Activated naive CD8-positive, alpha-beta T cell treated with anti-CD3 and anti-CD28 coated beads, Interleukin-2, amount 10 ng/mL, durations not matched to agents 7 days and 5 days (primary cell): ENCODE results near the gene BMPR1A. TPM values are rescaled to one million over a fixed set of nuclear protein-coding genes. Genes with fewer than 3 reads are reported as not detected.
"Not testable (repeated sequence)": the region's sequence is repeated elsewhere in the genome, so short reads cannot be mapped to it uniquely, and the experiment has no call there.

Source experiments
- ATAC-seq: fragments of 150-1000 bp; cut with Tn5 transposase; one replicate; pipeline ENCODE4 v1.10.0; 2021; ENCODE audit warnings: low read depth, moderate library complexity
- POLR2A ChIA-PET: fragments of 350-600 bp; sonication (Branson Sonifier 250); formaldehyde crosslinking; loops from one replicate; lab custom pipeline; 2021; ENCODE audit warnings: antibody characterized with exemption; lab: Charles Lee
- DNase-seq: peaks from one replicate; pipeline ENCODE4 v3.0.0; 2021
- H3K27ac Mint-ChIP-seq: one replicate; pipeline ENCODE4 v1.8.0; 2022; ENCODE audit warnings: mild to moderate bottlenecking, mixed read lengths
- H3K27me3 Mint-ChIP-seq: one replicate; pipeline ENCODE4 v1.8.0; 2022; ENCODE audit warnings: mild to moderate bottlenecking, moderate library complexity, mixed read lengths
- H3K36me3 Mint-ChIP-seq: one replicate; pipeline ENCODE4 v1.8.0; 2021; ENCODE audit warnings: mild to moderate bottlenecking, mixed read lengths
- H3K4me1 Mint-ChIP-seq: one replicate; pipeline ENCODE4 v1.8.0; 2021; ENCODE audit warnings: mixed read lengths
- H3K4me3 Mint-ChIP-seq: one replicate; pipeline ENCODE4 v1.8.0; 2022; ENCODE audit warnings: mild to moderate bottlenecking, moderate library complexity, mixed read lengths
- H3K9me3 Mint-ChIP-seq: one replicate; pipeline ENCODE4 v1.8.0; 2021; ENCODE audit warnings: mixed read lengths
- total RNA-seq, 2 experiments: library from RNA; stranded (reverse); gene quantifications; one replicate each; pipeline ENCODE4 v1.2.3, GENCODE V29; 2021

BMPR1A gene
- total RNA-seq, 2 experiments from 2014 or later = 13.3 to 15.0 TPM

DNA sequence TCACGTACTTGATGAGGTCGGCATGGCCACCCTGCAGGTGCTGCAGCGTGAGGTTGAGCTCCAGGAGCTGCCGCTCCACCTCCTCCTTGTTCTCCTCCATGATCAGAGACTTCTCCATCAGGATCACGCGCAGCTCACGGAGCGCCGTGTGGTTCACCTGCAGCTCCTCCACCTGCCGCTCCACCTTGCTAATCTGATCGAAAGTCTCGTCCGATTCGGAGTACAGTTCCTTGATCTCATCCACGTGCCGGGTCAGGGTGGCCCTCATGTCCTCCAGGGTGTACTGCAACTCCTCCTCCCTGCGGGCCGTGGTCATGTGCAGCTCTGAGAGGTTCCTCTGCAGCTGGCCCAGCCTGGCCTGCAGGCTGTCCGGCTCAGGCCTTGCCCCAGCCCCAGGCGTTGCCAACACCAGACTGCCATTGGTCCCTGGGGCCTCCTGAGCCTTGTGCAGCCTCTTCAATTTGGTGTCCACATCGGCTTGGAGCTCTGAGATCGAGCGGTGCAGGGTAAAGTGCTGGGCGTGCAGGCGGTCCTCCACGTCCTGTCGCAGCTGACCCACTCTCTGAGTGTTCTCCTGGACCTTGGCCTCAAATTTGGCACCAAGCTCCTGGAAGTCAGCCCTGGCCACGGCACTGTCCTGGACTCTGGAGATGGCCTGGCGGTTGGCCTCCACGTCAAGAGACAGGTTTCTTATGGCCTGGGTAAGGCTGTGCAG is 187.1 kb downstream of the BMPR1A start:
- Mint-ChIP-seq H3K27me3 (peaks cover 5% of the 10 kb centered on the region), H3K4me1 (peaks cover 9% of the 10 kb centered on the region), H3K27ac (no peak overlapping the region), H3K9me3 (no peaks in the 10 kb centered on the region), H3K4me3 (no peak overlapping the region), H3K36me3 (no peaks in the 10 kb centered on the region)
- POLR2A ChIA-PET = no interaction called here
- DNase-seq (no peak), ATAC-seq (no peak)

- Mint-ChIP-seq H3K36me3 (no peaks in the 10 kb centered on the region), H3K4me1 (peaks cover 9% of the 10 kb centered on the region), H3K27me3 (peaks cover 5% of the 10 kb centered on the region), H3K9me3 (no peaks in the 10 kb centered on the region), H3K27ac (no peak overlapping the region), H3K4me3 (no peak overlapping the region)
- POLR2A ChIA-PET = no interaction called here
- DNase-seq (no peak), ATAC-seq (no peak)
Measured at GRCh38 chr10:86944031-86944419, 187.6 kb downstream of the BMPR1A start.

DNA sequence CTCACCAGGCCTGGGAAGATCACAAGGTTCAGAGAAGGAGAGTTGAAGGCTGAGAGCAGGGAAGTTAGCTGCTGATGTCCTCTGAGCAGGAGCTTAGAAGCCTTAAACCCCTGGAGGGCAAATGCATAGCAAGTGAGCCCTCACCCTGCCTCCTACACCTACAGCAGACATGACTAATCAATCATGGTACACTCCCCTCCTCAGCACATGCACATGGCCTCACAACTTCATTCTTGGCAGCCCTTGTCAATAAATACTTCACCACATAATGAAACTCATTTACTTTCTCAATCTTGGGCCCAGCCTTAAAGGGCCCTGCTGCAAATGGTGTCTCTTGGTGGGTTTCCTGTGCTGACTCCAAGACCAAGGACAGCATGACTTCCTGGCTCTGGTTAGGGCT is 188.1 kb downstream of the BMPR1A start:
- Mint-ChIP-seq H3K9me3 (no peaks in the 10 kb centered on the region), H3K4me1 (peaks cover 9% of the 10 kb centered on the region), H3K4me3 (no peak overlapping the region), H3K27ac (peak overlapping the region; percentile 30), H3K27me3 (peaks cover 5% of the 10 kb centered on the region), H3K36me3 (no peaks in the 10 kb centered on the region)
- DNase-seq (no peak), ATAC-seq (peak; percentile 44)
- POLR2A ChIA-PET = no interaction called here

DNA sequence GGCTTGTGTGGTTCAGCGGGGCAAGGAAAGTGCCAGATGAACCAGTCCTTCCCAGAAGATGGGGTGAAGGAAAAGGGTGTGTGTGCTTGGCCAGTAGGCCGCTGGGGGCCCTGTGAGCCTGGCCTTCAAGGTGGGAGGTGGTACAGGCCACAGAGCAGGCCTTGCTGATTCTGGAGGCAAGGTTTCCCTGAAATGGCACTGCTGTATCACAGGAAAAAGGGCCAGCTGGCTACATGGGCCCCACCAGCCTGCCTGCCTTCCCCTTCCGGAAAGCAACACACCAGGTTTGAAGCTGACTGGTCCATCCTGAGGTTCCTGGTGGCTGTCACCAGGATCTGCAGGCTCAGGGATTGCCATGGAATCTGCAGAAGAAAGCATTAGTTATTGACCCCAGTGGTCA is 188.5 kb downstream of the BMPR1A start:
- peak overlapping the region; percentile 30 for H3K27ac Mint-ChIP-seq
- H3K36me3 Mint-ChIP-seq = no peaks in the 10 kb centered on the region
- DNase-seq (no peak), ATAC-seq (no peak)
- H3K4me3 Mint-ChIP-seq = no peak overlapping the region
- H3K27me3 Mint-ChIP-seq = peaks cover 5% of the 10 kb centered on the region
- no peaks in the 10 kb centered on the region for H3K9me3 Mint-ChIP-seq
- POLR2A ChIA-PET = no interaction called here
- peaks cover 9% of the 10 kb centered on the region for H3K4me1 Mint-ChIP-seq

DNA sequence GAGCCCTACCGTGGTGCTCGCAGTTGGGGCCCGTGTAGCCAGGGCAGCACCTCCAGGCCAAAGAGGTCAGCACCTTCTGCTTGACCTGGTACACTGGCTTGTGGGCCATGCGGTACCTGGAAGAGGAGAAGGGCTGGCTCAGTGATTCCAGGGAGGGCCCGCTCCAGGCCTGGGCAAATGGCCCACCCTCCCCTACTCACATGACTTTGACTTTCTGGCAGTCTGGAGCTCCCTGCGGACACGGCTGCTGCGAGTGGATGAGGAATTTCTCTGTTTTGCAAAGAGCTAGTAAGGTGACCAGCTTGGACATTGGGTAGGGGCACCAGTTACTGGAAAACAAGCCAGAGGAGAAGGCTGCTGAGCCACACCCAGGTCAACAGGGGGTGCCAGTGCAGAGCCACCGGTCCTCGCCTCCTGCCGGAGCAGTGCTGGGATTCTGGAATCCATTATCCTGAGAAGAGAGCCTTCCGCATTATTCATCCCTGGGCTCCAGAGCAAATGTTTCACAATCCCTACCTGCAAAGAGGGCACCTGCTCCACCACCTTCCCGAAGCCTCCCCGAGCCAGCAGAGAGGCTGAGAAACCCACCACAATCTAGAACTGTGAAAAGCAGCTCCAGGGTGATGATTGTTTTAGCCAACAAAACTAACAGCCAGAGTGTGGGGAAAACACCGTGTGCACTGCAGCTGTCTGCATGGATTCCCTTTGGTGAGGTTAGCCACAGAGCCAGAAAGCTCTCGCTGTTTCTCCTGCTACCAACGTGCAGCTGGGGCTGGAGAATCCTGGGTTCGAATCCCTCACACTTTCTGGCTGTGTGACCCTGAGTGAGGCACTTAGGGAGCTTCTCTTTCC is 189.2 kb downstream of the BMPR1A start:
- no peak overlapping the region for H3K4me3 Mint-ChIP-seq
- H3K4me1 Mint-ChIP-seq = peaks cover 13% of the 10 kb centered on the region
- ATAC-seq (no peak), DNase-seq (no peak)
- no peak overlapping the region for H3K27ac Mint-ChIP-seq
- no peaks in the 10 kb centered on the region for H3K9me3 Mint-ChIP-seq
- peaks cover 5% of the 10 kb centered on the region for H3K27me3 Mint-ChIP-seq
- H3K36me3 Mint-ChIP-seq = peaks cover 3% of the 10 kb centered on the region
- POLR2A ChIA-PET = no interaction called here

- Mint-ChIP-seq H3K4me3 (no peak overlapping the region), H3K4me1 (peaks cover 14% of the 10 kb centered on the region), H3K9me3 (no peaks in the 10 kb centered on the region), H3K27ac (no peak overlapping the region), H3K36me3 (peaks cover 4% of the 10 kb centered on the region), H3K27me3 (peaks cover 4% of the 10 kb centered on the region)
- DNase-seq = no peak
- no peak for ATAC-seq
- POLR2A ChIA-PET = no interaction called here
Measured at GRCh38 chr10:86946213-86947155, 190.1 kb downstream of the BMPR1A start.

DNA sequence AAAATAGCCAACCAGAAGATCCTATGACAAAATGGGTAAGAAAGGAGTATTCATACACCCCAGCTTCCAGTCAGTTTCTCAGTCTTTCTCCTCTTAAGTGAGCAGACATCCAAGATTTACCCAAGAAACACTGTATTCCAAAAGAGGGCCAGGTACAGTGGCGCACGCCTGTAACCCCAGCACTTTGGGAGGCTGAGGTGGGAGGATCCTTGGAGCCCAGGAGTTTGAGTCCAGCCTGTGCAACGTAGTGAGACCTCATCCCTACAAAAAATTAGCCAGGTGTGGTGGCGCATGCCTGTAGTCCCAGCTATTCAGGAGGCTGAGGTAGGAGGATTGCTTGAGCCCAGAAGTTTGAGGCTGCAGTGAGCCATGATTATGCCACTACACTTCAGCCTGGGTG is 191.4 kb downstream of the BMPR1A start:
- POLR2A ChIA-PET, DNase-seq, H3K9me3 Mint-ChIP-seq, H3K36me3 Mint-ChIP-seq, ATAC-seq, H3K27ac Mint-ChIP-seq, H3K27me3 Mint-ChIP-seq, H3K4me3 Mint-ChIP-seq: not testable (repeated sequence)
- H3K4me1 Mint-ChIP-seq = peaks cover 14% of the 10 kb centered on the region

GRCh38 chr10:86950349-86950748 is 193.9 kb downstream of the BMPR1A start:
- POLR2A ChIA-PET = no interaction called here
- Mint-ChIP-seq H3K27me3 (peaks cover 3% of the 10 kb centered on the region), H3K9me3 (peaks cover 11% of the 10 kb centered on the region), H3K36me3 (peaks cover 6% of the 10 kb centered on the region), H3K4me1 (peaks cover 6% of the 10 kb centered on the region), H3K27ac (peak overlapping the region; percentile 83), H3K4me3 (peak overlapping the region; percentile 27)
- ATAC-seq = peak; percentile 71
- no peak for DNase-seq

GRCh38 chr10:86951184-86951761 is 194.9 kb downstream of the BMPR1A start:
- H3K9me3 Mint-ChIP-seq = peaks cover 11% of the 10 kb centered on the region
- no peak overlapping the region for H3K4me3 Mint-ChIP-seq
- DNase-seq = no peak
- H3K27me3 Mint-ChIP-seq = peaks cover 3% of the 10 kb centered on the region
- peaks cover 4% of the 10 kb centered on the region for H3K4me1 Mint-ChIP-seq
- POLR2A ChIA-PET = no interaction called here
- no peak overlapping the region for H3K27ac Mint-ChIP-seq
- peaks cover 6% of the 10 kb centered on the region for H3K36me3 Mint-ChIP-seq
- no peak for ATAC-seq

GRCh38 chr10:86952106-86952505 is 195.7 kb downstream of the BMPR1A start:
- peaks cover 6% of the 10 kb centered on the region for H3K36me3 Mint-ChIP-seq
- H3K4me3 Mint-ChIP-seq = no peak overlapping the region
- no peak for ATAC-seq
- H3K27me3 Mint-ChIP-seq = no peaks in the 10 kb centered on the region
- H3K27ac Mint-ChIP-seq = no peak overlapping the region
- DNase-seq = no peak
- H3K9me3 Mint-ChIP-seq = peaks cover 11% of the 10 kb centered on the region
- peaks cover 4% of the 10 kb centered on the region for H3K4me1 Mint-ChIP-seq
- POLR2A ChIA-PET = no interaction called here

DNA sequence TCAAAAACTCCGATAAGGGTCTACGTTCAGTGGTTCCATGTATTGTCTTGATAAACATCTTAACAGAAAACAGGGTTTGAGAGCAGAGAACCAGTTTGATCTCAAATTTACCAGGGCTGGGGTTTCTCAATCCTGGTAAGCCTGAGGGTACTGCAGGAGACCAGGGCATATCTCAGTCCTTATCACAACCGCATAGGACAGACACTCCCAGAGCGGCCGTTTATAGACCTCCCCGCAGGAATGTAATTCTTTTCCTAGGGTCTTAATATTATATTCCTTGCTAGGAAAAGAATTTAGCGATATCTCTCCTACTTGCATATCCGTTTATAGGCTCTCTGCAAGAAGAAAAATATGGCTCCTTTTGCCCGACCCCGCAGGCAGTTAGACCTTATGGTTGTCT is 196.3 kb downstream of the BMPR1A start:
- H3K9me3 Mint-ChIP-seq = peaks cover 11% of the 10 kb centered on the region
- POLR2A ChIA-PET, ATAC-seq, H3K27me3 Mint-ChIP-seq, H3K4me3 Mint-ChIP-seq, DNase-seq, H3K36me3 Mint-ChIP-seq, H3K27ac Mint-ChIP-seq, H3K4me1 Mint-ChIP-seq: not testable (repeated sequence)

DNA sequence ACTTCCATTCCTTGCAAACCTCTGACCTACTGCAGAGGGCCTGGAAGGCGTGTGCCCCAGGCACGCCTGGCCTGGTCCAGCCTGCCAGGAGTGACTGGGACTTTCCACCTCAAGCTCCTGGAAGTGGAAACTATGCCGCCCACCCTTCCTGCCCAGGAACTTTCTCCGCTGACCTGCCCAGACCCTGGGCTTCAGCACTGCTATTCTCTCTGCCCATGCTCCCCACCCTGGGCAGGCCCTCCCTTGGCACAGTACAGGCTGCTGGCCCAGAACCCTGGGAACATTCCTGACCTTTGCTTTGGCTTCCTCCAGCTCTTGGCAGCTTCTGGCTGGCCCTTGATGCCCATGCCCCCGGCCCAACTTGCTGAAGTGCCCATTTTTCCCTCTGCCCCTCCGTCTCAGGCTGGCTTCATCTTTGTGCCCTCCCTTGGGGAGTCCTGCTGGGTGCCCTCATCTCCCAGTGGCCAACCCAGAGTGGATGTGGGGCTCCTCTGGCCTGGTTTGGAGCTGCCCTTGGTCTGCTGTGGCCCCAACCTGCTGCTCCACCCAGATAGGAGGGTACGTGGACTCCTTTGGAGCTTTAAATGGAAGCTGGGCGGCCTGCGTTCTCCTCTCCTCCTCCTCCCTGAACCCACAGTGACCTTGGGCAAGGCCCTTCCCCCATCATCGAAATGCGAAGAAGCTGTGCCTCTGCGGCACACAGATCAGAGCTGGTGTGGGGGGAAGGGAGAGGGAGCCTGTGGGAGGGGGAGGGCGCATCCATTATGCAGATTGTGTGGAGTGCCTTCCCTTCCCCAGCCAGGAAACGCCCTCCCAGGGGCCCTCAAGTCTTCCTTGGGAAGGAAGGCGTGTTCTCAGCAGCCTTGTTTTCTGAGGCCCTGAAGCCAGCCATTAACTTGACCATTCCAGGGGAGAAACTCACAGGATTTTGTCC is 197.6 kb downstream of the BMPR1A start:
- Mint-ChIP-seq H3K4me1 (peaks cover 4% of the 10 kb centered on the region), H3K36me3 (peaks cover 6% of the 10 kb centered on the region), H3K9me3 (peaks cover 11% of the 10 kb centered on the region), H3K27me3 (no peaks in the 10 kb centered on the region), H3K4me3 (no peak overlapping the region), H3K27ac (no peak overlapping the region)
- ATAC-seq (no peak), DNase-seq (no peak)
- POLR2A ChIA-PET = no interaction called here
